Aortic smooth muscle cell (primary cell): Measurements from ENCODE around the gene VWA5A. TPM values are rescaled to one million over a fixed set of nuclear protein-coding genes. Genes with fewer than 3 reads are reported as not detected.

Source experiments
- total RNA-seq: library from RNA; depleted of rRNA; stranded (reverse); fragments of >200 nt; gene quantifications from 2 replicates; pipeline ENCODE4 v1.2.3, GENCODE V29; 2014

The VWA5A gene, protein sequence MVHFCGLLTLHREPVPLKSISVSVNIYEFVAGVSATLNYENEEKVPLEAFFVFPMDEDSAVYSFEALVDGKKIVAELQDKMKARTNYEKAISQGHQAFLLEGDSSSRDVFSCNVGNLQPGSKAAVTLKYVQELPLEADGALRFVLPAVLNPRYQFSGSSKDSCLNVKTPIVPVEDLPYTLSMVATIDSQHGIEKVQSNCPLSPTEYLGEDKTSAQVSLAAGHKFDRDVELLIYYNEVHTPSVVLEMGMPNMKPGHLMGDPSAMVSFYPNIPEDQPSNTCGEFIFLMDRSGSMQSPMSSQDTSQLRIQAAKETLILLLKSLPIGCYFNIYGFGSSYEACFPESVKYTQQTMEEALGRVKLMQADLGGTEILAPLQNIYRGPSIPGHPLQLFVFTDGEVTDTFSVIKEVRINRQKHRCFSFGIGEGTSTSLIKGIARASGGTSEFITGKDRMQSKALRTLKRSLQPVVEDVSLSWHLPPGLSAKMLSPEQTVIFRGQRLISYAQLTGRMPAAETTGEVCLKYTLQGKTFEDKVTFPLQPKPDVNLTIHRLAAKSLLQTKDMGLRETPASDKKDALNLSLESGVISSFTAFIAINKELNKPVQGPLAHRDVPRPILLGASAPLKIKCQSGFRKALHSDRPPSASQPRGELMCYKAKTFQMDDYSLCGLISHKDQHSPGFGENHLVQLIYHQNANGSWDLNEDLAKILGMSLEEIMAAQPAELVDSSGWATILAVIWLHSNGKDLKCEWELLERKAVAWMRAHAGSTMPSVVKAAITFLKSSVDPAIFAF
- total RNA-seq = 29.7 and 64.4 TPM in 2 replicates

GRCh38 chr11:124114942-124115781, at the start of gene VWA5A:
Gene VWA5A (plus strand): TSS chr11:124115450. CDS start chr11:124117512, 2,062 bp downstream.

GRCh38 chr11:124183068-124183467, 67.8 kb downstream of the VWA5A start, which contains the start of gene OR10D3:
Gene OR10D3 (plus strand): TSS chr11:124183345. CDS start chr11:124185270, 1,925 bp downstream.

Other genes starting within 250 kb of the VWA5A start
- not detected in 2 replicates for gene TMEM225, start 229.8 kb upstream of the VWA5A start, total RNA-seq
- gene OR8D4, start 213.3 kb upstream of the VWA5A start, total RNA-seq = 0.06 TPM in 1 of 2 replicates, not detected in the other
- gene OR4D5, start 175.8 kb upstream of the VWA5A start, total RNA-seq = not detected in 2 replicates
- not detected in 2 replicates for gene OR6T1, start 171.6 kb upstream of the VWA5A start, total RNA-seq
- not detected in 2 replicates for gene OR10S1, start 137.7 kb upstream of the VWA5A start, total RNA-seq
- not detected in 2 replicates for gene OR10G6, start 120.3 kb upstream of the VWA5A start, total RNA-seq
- not detected in 2 replicates for gene OR10G4, start 102.5 kb upstream of the VWA5A start, total RNA-seq
- gene OR10G9, start 92.4 kb upstream of the VWA5A start, total RNA-seq = not detected in 2 replicates
- gene OR10G8, start 88.7 kb upstream of the VWA5A start, total RNA-seq = not detected in 2 replicates
- not detected in 2 replicates for gene OR10G7, start 74.1 kb upstream of the VWA5A start, total RNA-seq
- not detected in 2 replicates for gene OR10D3, start 67.9 kb downstream of the VWA5A start, total RNA-seq
- not detected in 2 replicates for gene OR8G1, start 125.6 kb downstream of the VWA5A start, total RNA-seq
- gene OR8G5, start 140.9 kb downstream of the VWA5A start, total RNA-seq = not detected in 2 replicates
- not detected in 2 replicates for gene OR8D1, start 198.5 kb downstream of the VWA5A start, total RNA-seq
- not detected in 2 replicates for gene OR8D2, start 204.7 kb downstream of the VWA5A start, total RNA-seq